HUES48 (cell line): ENCODE data around the gene CFAP57.
A peak's percentile ranks its signal among the peaks of the same experiment; 100 is the strongest.

ENCODE experiments used
- H3K27ac ChIP-seq: one replicate; pipeline ENCODE4 v1.7.0; 2013; ENCODE audit warnings: low read depth, low read length, inconsistent platforms
- H3K27me3 ChIP-seq: 2 replicates; pipeline ENCODE4 v1.6.1; 2013; ENCODE audit warnings: mild to moderate bottlenecking, low read length; ENCODE audit not compliant: control insufficient read depth, insufficient read depth
- H3K36me3 ChIP-seq: 2 replicates; pipeline ENCODE4 v1.6.1; 2013; ENCODE audit warnings: low read length; ENCODE audit not compliant: control insufficient read depth, insufficient read depth
- H3K4me1 ChIP-seq: 2 replicates; pipeline ENCODE4 v1.6.1; 2013; ENCODE audit warnings: mild to moderate bottlenecking, low read length; ENCODE audit not compliant: control insufficient read depth, insufficient read depth
- H3K4me3 ChIP-seq: 2 replicates; pipeline ENCODE4 v1.5.1; 2013; ENCODE audit warnings: mild to moderate bottlenecking, low read depth, low read length
- H3K9ac ChIP-seq: 2 replicates; pipeline ENCODE4 v1.6.1; 2013; ENCODE audit warnings: mild to moderate bottlenecking, low read depth, low read length, moderate library complexity
- H3K9me3 ChIP-seq: 2 replicates; pipeline ENCODE4 v1.6.1; 2013; ENCODE audit warnings: low read length; ENCODE audit not compliant: control insufficient read depth, insufficient read depth

Gene CFAP57

GRCh38 chr1:43172527-43172972 lies 420 bp downstream of the CFAP57 start:
- Histone ChIP-seq H3K27ac (no peak overlapping the region), H3K27me3 (peaks cover 7% of the 10 kb centered on the region; the same call in 1 of the 2 replicates), H3K9me3 (no peaks in the 10 kb centered on the region), H3K9ac (0 out of 2 replicates have a peak overlapping the region, but pooled peaks have one; percentile 76), H3K36me3 (peaks cover 33% of the 10 kb centered on the region), H3K4me1 (peaks cover 15% of the 10 kb centered on the region), H3K4me3 (peak overlapping the region; percentile 96)

DNA sequence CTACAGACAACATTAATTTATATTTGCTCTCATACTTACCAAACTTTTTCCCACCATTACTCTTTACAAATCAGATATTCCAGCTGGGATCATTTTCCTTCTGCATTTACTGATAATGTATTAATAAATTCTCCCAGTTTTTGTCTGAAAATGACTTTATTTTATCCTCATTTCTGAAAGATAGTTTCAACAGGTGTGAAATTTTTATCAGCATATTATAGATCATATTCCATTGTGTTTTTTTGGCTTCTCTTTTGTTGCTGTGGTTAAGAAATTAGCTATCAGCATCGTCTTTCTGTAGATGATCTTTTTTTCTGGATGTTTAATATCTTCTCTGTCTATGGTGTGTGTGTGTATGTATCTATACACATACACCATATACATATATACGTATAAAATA lies 2.7 kb downstream of the CFAP57 start:
- Histone ChIP-seq H3K9me3 (no peaks in the 10 kb centered on the region), H3K9ac (no peak overlapping the region), H3K4me1 (peaks cover 19% of the 10 kb centered on the region), H3K36me3 (peaks cover 10% of the 10 kb centered on the region), H3K27ac (no peak overlapping the region), H3K4me3 (no peak overlapping the region), H3K27me3 (peaks cover 7% of the 10 kb centered on the region; the same call in 1 of the 2 replicates)

DNA sequence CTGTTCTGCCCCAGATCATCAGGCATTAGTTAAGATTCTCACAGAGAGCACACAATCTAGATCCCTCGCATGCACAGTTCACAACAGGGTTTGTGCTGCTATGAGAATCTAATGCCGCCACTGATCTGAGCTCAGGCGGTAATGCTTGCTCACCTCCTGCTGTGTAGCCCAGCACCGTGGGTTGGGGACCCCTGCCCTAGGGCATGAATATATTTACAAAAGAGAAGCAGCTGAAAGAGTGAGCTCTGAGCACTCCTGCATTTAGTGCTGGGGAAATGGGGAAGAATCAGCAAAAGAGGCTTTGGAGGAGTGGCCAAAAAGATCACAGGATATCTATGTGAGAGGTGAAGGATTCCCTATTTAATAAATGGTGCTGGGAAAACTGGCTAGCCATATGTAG lies 5.6 kb downstream of the CFAP57 start:
- Histone ChIP-seq H3K4me1 (peaks cover 15% of the 10 kb centered on the region), H3K27ac (no peak overlapping the region), H3K9me3 (no peaks in the 10 kb centered on the region), H3K4me3 (no peak overlapping the region), H3K27me3 (peaks cover 7% of the 10 kb centered on the region; the same call in 1 of the 2 replicates), H3K36me3 (no peaks in the 10 kb centered on the region), H3K9ac (no peak overlapping the region)

DNA sequence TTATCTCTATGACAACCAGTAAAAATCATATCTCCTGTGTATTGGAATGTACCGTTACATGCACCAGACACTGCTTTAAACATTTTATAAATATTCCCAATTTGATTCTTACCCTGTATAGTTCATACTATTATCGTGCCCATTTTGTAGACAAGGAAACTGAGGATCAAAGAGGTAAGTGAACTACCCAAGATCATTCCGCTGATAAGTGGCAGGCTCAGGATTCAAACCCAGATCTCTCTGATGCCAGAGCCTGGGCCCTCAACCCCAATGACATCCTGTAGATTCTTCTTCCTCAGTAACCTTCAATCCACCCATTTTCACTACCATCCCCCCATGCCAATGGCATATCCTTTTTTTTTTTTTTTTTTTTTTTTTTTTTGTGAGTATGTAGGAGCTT lies 12.3 kb downstream of the CFAP57 start:
- Histone ChIP-seq H3K9me3 (no peaks in the 10 kb centered on the region), H3K4me3 (no peak overlapping the region), H3K4me1 (no peaks in the 10 kb centered on the region), H3K36me3 (no peaks in the 10 kb centered on the region), H3K27ac (no peak overlapping the region), H3K9ac (no peak overlapping the region), H3K27me3 (no peaks in the 10 kb centered on the region)

DNA sequence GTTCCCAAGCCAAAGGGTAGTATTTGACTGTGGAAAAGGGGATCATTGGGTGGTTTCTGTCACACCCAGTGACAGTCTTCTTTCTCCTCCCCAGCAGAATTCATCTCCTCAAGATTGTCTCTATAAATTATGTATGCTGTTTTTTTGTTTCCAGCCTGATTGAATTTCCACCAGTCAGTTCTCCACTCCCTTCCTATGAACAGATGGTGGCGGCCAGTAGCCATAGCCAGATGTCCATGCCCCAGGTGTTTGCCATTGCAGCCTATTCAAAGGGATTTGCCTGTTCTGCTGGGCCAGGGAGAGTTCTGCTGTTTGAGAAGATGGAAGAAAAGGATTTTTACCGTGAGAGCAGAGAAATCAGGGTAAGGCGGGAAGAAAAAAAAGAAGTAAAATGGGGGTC lies 12.9 kb downstream of the CFAP57 start:
- Histone ChIP-seq H3K4me1 (no peaks in the 10 kb centered on the region), H3K9me3 (no peaks in the 10 kb centered on the region), H3K36me3 (no peaks in the 10 kb centered on the region), H3K27ac (no peak overlapping the region), H3K27me3 (no peaks in the 10 kb centered on the region), H3K4me3 (no peak overlapping the region), H3K9ac (no peak overlapping the region)

GRCh38 chr1:43188106-43188505 lies 16.0 kb downstream of the CFAP57 start:
- Histone ChIP-seq H3K9me3 (no peaks in the 10 kb centered on the region), H3K27me3 (no peaks in the 10 kb centered on the region)

GRCh38 chr1:43194509-43194908 lies 22.4 kb downstream of the CFAP57 start:
- no peak overlapping the region for H3K9ac ChIP-seq
- H3K27ac ChIP-seq, result no peak overlapping the region
- H3K9me3 ChIP-seq, result no peaks in the 10 kb centered on the region
- no peaks in the 10 kb centered on the region for H3K27me3 ChIP-seq
- no peaks in the 10 kb centered on the region for H3K36me3 ChIP-seq
- no peaks in the 10 kb centered on the region for H3K4me1 ChIP-seq
- no peak overlapping the region for H3K4me3 ChIP-seq

More at GRCh38 chr1:43188106-43188505, 16.0 kb downstream of the CFAP57 start:
- Histone ChIP-seq H3K36me3 (no peaks in the 10 kb centered on the region), H3K4me1 (no peaks in the 10 kb centered on the region), H3K9ac (no peak overlapping the region), H3K27ac (no peak overlapping the region), H3K4me3 (no peak overlapping the region)

DNA sequence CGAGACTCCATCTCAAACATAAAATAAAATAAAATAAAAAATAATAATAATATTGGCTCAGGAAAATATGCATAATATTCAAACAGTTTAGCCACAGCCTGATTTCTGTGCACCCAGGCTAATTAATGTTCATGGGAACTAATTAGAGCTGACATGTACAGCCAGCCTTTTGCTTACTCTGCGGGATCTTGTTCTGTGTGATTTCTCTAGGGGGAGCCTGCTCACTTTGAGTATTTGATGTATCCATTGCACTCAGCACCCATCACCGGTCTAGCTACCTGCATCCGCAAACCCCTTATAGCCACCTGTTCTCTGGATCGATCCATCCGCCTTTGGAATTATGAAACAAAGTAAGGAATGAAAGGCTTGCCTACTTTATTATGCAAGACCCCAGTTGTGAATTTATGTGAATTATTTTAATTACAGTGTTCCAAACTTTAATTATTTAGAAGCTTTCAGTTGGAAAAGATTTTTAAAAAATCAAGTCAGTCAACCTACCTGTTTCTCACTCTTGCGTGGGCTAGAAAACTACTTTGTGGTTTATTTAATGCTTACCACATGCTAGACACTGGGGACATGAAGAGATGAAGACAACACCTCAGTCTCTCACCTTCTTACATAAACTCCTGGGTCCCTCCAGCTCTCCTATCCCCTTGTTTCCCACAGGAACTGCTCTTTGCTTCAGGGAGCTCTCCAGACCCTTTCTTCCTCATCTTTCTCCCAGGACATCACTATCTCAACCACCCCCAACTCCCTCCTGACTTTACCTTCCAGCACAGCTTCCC lies 25.4 kb downstream of the CFAP57 start:
- Histone ChIP-seq H3K4me1 (no peaks in the 10 kb centered on the region), H3K27ac (no peak overlapping the region), H3K36me3 (no peaks in the 10 kb centered on the region), H3K9me3 (no peaks in the 10 kb centered on the region), H3K27me3 (no peaks in the 10 kb centered on the region), H3K4me3 (no peak overlapping the region), H3K9ac (no peak overlapping the region)

GRCh38 chr1:43199093-43199726 lies 27.1 kb downstream of the CFAP57 start:
- Histone ChIP-seq H3K9me3 (no peaks in the 10 kb centered on the region), H3K4me3 (no peak overlapping the region), H3K4me1 (no peaks in the 10 kb centered on the region), H3K9ac (no peak overlapping the region), H3K27me3 (no peaks in the 10 kb centered on the region), H3K36me3 (no peaks in the 10 kb centered on the region), H3K27ac (no peak overlapping the region)

- Histone ChIP-seq H3K36me3 (no peaks in the 10 kb centered on the region), H3K9ac (no peak overlapping the region), H3K27me3 (no peaks in the 10 kb centered on the region), H3K4me3 (no peak overlapping the region), H3K9me3 (no peaks in the 10 kb centered on the region), H3K27ac (no peak overlapping the region), H3K4me1 (peaks cover 14% of the 10 kb centered on the region)
Observed at GRCh38 chr1:43203859-43204258, 31.7 kb downstream of the CFAP57 start.

- Histone ChIP-seq H3K4me1 (peaks cover 14% of the 10 kb centered on the region), H3K27me3 (no peaks in the 10 kb centered on the region), H3K9ac (no peak overlapping the region), H3K9me3 (no peaks in the 10 kb centered on the region), H3K4me3 (no peak overlapping the region), H3K27ac (no peak overlapping the region), H3K36me3 (no peaks in the 10 kb centered on the region)
Observed at GRCh38 chr1:43204394-43204793, 32.3 kb downstream of the CFAP57 start.
